Esophagus squamous epithelium (tissue), 5 donors: ENCODE measurements around the gene TRIB2. TPM values are rescaled to one million over a fixed set of nuclear protein-coding genes. Genes with fewer than 3 reads are reported as not detected.

Experiments
- DNase-seq: peaks from one replicate; lab custom pipeline; 2025; lab: John Stamatoyannopoulos, UW
- H3K27ac ChIP-seq, 4 donors: fragments of 200-600 bp; sonication (generic); one replicate each; pipeline ENCODE4 v1.5.1; 2016 to 2019; ENCODE audit warnings: mild to moderate bottlenecking in 1 of 4
- H3K27me3 ChIP-seq, 4 donors: fragments of 200-600 bp; sonication (generic); 1 replicate in 3 of 4; 2 replicates in 1 of 4; pipeline versions ENCODE4 v1.5.1 to v1.6.0; 2017 to 2021; ENCODE audit warnings: antibody characterized with exemption in 1 of 4
- H3K36me3 ChIP-seq, 3 donors: fragments of 200-600 bp; sonication (generic); one replicate each; pipeline ENCODE4 v1.5.1; 2016 to 2019
- H3K4me1 ChIP-seq, 3 donors: fragments of 200-600 bp; sonication (generic); one replicate each; pipeline ENCODE4 v1.5.1; 2017 to 2019
- H3K4me3 ChIP-seq, 4 donors: fragments of 200-600 bp; sonication (generic); 1 replicate in 3 of 4; 2 replicates in 1 of 4; pipeline ENCODE4 v1.5.1; 2016 to 2019; ENCODE audit warnings: mild to moderate bottlenecking in 2 of 4, moderate library complexity in 1 of 4
- H3K9me3 ChIP-seq, 3 donors: fragments of 200-600 bp; sonication (generic); one replicate each; pipeline ENCODE4 v1.5.1; 2016 to 2019
- CTCF ChIP-seq, 6 experiments: fragments of 450-650 bp in 4 of 6; fragments of 200-600 bp in 2 of 6; sonication (generic) in 2 of 6; IDR thresholded peaks; one replicate each; pipeline ENCODE4 v1.5.1; 2016 to 2019; ENCODE audit warnings: antibody characterized with exemption in 6 of 6, mild to moderate bottlenecking in 4 of 6, moderate library complexity in 4 of 6
- POLR2A ChIP-seq, 4 donors: fragments of 450-650 bp; IDR thresholded peaks; one replicate each; pipeline ENCODE4 v1.6.1; 2017; ENCODE audit warnings: antibody characterized with exemption in 4 of 4, mild to moderate bottlenecking in 4 of 4, moderate library complexity in 3 of 4
- WGBS, 2 donors: methylation state at CpG; one replicate each; pipeline ENCODE4 v1.1.5; 2018; 5-methylcytosine and 5-hydroxymethylcytosine counted together
- intact Hi-C: fragments of 100-400 bp; cut with DNase I; formaldehyde crosslinking; loops from one replicate; pipeline ENCODE4 v1.15.0; 2022
- total RNA-seq, 4 donors: library from RNA; depleted of rRNA; stranded (reverse); fragments of >200 nt; gene quantifications; one replicate each; pipeline ENCODE4 v1.1.0, GENCODE V29; 2016
- donor health status: DM: yes; HTN: yes; CAD: no.

TRIB2 gene
- total RNA-seq, 4 donors from 2014 or later: 9.8 to 42.2 (median 32.4) TPM

GRCh38 chr2:12763486-12763885 is 46.8 kb downstream of the TRIB2 start:
- Histone ChIP-seq H3K9me3 (peaks cover 0 to 8% (median 0%) of the 10 kb centered on the region in 3 donors), H3K27me3 (peaks cover 0 to 21% (median 0%) of the 10 kb centered on the region in 4 donors), H3K4me3 (no peak overlapping the region), H3K4me1 (peaks cover 3 to 14% (median 5%) of the 10 kb centered on the region in 3 donors), H3K27ac (no peak overlapping the region), H3K36me3 (no peaks in the 10 kb centered on the region)
- TF ChIP-seq POLR2A (IDR thresholded peaks at IDR 0.05) (no peak), CTCF (IDR thresholded peaks at IDR 0.05) (no peak)
- no peak for DNase-seq
- WGBS, 2 donors: 35 to 50% methylated on average over 4 of the region's 4 CpGs
- intact Hi-C loops: no loop called here

GRCh38 chr2:12764075-12764730 is 47.5 kb downstream of the TRIB2 start:
- WGBS, 2 donors: 40 to 42% methylated on average over 4 of the region's 4 CpGs
- peaks cover 0 to 28% (median 0%) of the 10 kb centered on the region in 4 donors for H3K27me3 ChIP-seq
- peaks cover 0 to 8% (median under 1%) of the 10 kb centered on the region in 3 donors for H3K4me1 ChIP-seq
- H3K4me3 ChIP-seq: no peak overlapping the region
- DNase-seq: no peak
- intact Hi-C loops: no loop called here
- no peak overlapping the region for H3K27ac ChIP-seq
- peaks cover 0 to 8% (median 0%) of the 10 kb centered on the region in 3 donors for H3K9me3 ChIP-seq
- TF ChIP-seq POLR2A (IDR thresholded peaks at IDR 0.05) (no peak), CTCF (IDR thresholded peaks at IDR 0.05) (no peak)
- H3K36me3 ChIP-seq: no peaks in the 10 kb centered on the region

DNA sequence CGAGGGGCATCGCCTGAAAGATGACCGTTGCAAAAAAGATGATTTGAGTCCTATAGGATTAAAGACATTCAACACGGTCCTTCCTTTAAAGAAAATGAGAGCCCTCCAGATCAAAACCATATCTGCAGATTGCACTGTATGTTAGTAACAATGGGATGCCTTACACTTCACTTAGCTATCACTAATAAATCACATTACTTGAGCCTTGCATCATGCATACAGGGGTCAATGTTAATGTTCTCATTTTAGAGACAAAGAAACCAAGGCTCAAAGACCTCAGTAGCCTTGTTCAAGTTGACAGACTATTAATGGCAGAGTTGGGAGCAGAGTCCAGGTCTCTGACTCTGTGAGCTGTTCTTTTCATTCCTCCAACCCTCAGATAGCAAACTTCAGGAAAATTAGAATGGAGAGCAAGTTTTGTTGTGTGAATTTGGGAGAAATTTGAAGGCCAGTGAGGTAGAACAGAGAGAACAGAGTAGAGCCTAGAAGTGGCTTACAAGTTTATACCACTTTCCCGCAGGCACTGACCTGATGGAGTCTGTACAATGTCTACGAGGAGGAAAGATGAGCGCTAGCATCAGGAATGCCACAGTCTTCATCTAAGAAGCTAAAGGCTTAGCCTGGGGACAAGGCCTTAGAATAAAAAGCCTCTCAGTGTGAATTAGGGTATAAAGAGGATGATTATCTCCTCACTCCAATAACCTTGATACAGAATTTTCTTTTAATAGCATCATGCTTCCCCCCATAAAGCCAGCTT is 48.3 kb downstream of the TRIB2 start:
- Histone ChIP-seq H3K4me3 (no peak overlapping the region), H3K27ac (no peak overlapping the region), H3K4me1 (no peaks in the 10 kb centered on the region), H3K36me3 (no peaks in the 10 kb centered on the region), H3K9me3 (peaks cover 0 to 8% (median 0%) of the 10 kb centered on the region in 3 donors), H3K27me3 (peaks cover 0 to 36% (median 0%) of the 10 kb centered on the region in 4 donors)
- DNase-seq: no peak
- intact Hi-C loops: no loop called here
- 67 to 76% methylated on average over 7 of the region's 7 CpGs for WGBS, 2 donors
- TF ChIP-seq POLR2A (IDR thresholded peaks at IDR 0.05): no peak
- TF ChIP-seq CTCF (IDR thresholded peaks at IDR 0.05): no peak

DNA sequence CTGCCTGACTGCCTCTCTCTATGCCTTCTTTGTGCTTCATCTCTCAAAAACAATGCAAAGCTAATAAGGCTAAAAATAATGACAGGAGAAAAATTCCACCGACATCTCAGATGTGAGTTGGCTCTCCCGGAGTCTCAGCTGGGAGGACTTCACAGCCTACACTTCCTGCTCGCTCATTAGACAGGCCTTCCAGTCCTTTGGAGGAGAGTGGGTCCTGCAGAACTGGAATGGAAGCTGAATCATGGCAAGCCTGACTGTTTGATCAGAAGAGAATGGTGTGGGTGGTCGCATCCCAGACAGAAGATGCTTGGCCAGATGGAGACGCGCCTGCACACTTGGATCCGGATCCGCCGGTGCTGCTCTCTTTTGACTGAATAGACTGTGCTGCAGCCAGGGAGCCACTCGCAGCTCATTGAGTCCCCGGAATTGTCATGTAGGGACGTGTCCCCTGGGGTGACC is 49.7 kb downstream of the TRIB2 start:
- no peaks in the 10 kb centered on the region for H3K4me1 ChIP-seq
- H3K27ac ChIP-seq: no peak overlapping the region
- WGBS, 2 donors: 59 to 75% methylated on average over 4 to 11 of the region's 12 CpGs
- no peaks in the 10 kb centered on the region for H3K36me3 ChIP-seq
- H3K4me3 ChIP-seq: no peak overlapping the region
- H3K9me3 ChIP-seq: peaks cover 0 to 8% (median 0%) of the 10 kb centered on the region in 3 donors
- DNase-seq: no peak
- TF ChIP-seq CTCF (IDR thresholded peaks at IDR 0.05): no peak
- TF ChIP-seq POLR2A (IDR thresholded peaks at IDR 0.05): no peak
- intact Hi-C loops: no loop called here
- peaks cover 0 to 49% (median 0%) of the 10 kb centered on the region in 4 donors for H3K27me3 ChIP-seq

DNA sequence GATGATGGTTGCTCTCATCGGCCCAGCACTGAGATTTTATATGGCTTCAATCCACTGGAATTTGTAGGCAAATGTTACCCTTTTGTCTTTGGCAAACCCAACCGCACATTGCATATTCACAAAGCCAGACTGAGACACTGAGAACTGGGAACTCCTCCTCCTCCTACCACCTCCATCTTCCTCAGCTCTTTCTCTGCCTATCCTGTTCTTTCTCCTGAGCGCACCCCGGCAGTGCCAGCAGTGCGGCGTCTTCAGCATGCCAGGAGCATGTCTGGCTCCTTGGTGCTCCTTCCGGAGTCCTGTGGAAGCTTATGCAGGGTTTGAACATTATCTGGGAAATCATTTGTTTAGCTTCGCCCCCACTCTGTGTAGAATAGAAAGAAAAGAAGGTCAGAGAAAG is 50.8 kb downstream of the TRIB2 start:
- H3K4me1 ChIP-seq: no peaks in the 10 kb centered on the region
- TF ChIP-seq POLR2A (IDR thresholded peaks at IDR 0.05): no peak
- no peak for TF ChIP-seq CTCF (IDR thresholded peaks at IDR 0.05)
- no peak overlapping the region for H3K27ac ChIP-seq
- H3K36me3 ChIP-seq: no peaks in the 10 kb centered on the region
- H3K4me3 ChIP-seq: no peak overlapping the region
- H3K9me3 ChIP-seq: peaks cover 0 to 8% (median 0%) of the 10 kb centered on the region in 3 donors
- WGBS, 2 donors: 82 to 93% methylated on average over 8 of the region's 8 CpGs
- intact Hi-C loops: no loop called here
- DNase-seq: no peak
- H3K27me3 ChIP-seq: peaks cover 0 to 52% (median 0%) of the 10 kb centered on the region in 4 donors
